Measurements from ENCODE around the gene CCDC169. TPM values are rescaled to one million over a fixed set of nuclear protein-coding genes. Genes with fewer than 3 reads are reported as not detected.

Gene CCDC169
- not detected for total RNA-seq

DNA sequence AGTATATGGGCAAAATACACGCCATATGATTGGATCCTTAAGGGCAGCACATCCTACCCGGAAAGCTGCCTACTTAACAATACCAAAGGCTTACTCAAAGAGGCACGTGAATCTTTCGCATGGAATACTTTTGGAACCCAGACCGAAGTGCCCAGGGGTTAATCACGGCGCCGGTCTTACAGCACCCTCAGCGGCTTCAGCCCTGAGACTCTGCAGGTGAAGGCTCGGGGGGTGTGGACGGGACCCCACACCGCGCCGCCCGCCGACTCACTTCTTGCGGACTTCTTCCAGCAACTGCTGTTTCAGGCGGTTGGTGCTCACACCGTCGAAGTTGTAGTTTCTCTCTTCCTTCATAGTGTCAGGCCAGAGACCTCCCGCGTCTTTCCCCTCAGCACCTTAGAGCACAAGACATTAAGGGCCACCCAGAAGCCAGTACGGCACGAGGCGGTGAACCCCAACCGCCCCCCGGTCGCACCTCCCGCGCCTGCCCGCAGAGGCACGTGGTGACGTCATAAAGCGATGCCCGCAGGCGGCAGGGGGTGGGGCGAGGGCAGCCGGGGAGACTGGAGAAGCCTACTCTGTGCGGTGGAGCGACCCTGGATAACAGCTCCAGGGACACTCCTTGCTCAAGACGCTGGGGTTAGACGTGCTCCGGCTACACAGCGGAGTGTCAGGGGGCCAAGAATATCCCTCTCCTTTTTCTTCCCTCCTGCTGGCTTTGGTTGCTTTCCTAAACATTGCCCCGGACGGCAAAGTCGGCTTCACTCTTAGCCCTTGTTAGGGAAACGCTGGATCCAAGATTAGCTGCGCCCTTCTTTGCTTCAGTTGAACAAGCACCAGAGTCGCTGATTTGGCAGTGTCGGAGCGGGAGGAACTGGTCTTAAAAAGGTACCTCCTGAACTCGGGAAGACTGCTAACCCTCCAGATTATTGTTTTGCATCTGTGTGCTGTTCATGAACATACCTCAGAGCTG is at the start of gene CCDC169:
Gene CCDC169, minus strand, starts transcription at position 449 of the 973 bp plus-strand sequence. Its CDS starts 95 bp downstream, at position 354.
- ATAC-seq, result peak; percentile 92
- peak within 1 kb of the TSS; percentile 67 for H3K27ac Mint-ChIP-seq
- POLR2A ChIA-PET, result no interaction called here

DNA sequence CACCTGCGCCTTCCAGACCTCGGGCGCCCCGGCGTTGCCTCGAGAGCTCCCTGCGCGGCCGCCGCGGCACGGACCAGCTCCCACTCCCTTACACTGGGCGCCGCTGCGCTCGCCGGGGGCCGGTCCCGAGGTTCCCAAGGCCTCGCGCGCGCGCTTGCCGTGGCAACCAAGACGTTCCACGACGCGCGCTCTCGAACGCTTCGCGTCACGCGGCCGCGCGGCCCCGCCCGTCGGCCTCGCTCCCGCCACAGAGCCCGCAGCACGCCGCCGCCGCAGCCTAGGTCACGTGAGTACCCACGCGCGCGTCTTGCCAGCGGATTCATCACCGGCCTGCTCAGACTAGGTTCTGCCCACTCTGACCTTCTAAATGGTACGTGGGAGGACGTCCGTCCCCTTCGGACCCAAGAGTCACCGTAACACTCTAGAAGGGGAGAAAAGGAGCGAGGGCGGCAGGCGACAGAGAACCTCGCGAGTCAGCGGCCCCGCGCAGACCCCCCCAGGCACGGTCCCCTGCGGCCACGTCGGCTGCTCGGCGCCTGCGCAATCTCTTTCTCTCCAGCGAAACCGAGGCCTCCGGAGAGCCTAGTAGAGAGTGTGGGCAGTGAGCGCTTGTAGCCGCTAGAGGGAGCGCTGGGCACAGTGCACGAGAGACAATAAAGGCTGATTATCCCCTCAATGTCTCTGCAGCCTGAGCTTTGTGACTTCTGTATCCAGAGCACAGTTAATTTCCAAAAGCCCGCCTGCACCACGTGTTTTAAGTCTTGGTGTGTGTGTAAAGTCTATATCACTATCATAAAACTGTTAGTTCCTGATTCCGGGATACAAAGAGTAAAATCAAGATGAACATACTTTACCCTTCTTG is 48.8 kb upstream of the CCDC169 start, which contains the start of gene SPART:
Gene SPART, minus strand, starts transcription at position 173 of the 862 bp plus-strand sequence. CDS start 10,564 bp downstream, outside the sequence.
- H3K4me1 Mint-ChIP-seq (ENCODE audit: low read depth), result peaks cover 24% of the 10 kb centered on the region
- ChIA-PET POLR2A (interaction anchor here (1.2 kb wide), 1 partner anchor 654 kb away, joined by 3 read pairs; the partner anchor contains the start of gene EXOSC8), CTCF (interaction anchor here (0.6 to 2.0 kb wide), 13 partner anchors 9 to 390 kb away, joined by 3 to 13 read pairs (median 4); no protein-coding TSS in a partner anchor)
- H3K27ac Mint-ChIP-seq, result peak within 1 kb of the TSS; percentile 87
- H3K36me3 Mint-ChIP-seq (ENCODE audit: low read depth), result no peaks in the 10 kb centered on the region
- DNase-seq (peak; percentile 93), ATAC-seq (peak; percentile 93)
- H3K9me3 Mint-ChIP-seq (ENCODE audit: insufficient read depth), result no peaks in the 10 kb centered on the region
- H3K27me3 Mint-ChIP-seq (ENCODE audit: low read depth), result no peaks in the 10 kb centered on the region
- H3K4me3 Mint-ChIP-seq, result peak within 1 kb of the TSS; percentile 79

More for the DNA sequence above, at the start of gene CCDC169:
- no peaks in the 10 kb centered on the region for H3K36me3 Mint-ChIP-seq (ENCODE audit: low read depth)
- DNase-seq, result peak; percentile 63
- peaks cover 5% of the 10 kb centered on the region for H3K4me1 Mint-ChIP-seq (ENCODE audit: low read depth)
- CTCF ChIA-PET, result interaction anchor here (1.7 kb wide), 1 partner anchor 15 kb away, joined by 7 read pairs; no protein-coding TSS in a partner anchor
- H3K4me3 Mint-ChIP-seq, result peak within 1 kb of the TSS; percentile 79
- H3K27me3 Mint-ChIP-seq (ENCODE audit: low read depth), result peaks cover 29% of the 10 kb centered on the region
- H3K9me3 Mint-ChIP-seq (ENCODE audit: insufficient read depth), result no peaks in the 10 kb centered on the region

DNA sequence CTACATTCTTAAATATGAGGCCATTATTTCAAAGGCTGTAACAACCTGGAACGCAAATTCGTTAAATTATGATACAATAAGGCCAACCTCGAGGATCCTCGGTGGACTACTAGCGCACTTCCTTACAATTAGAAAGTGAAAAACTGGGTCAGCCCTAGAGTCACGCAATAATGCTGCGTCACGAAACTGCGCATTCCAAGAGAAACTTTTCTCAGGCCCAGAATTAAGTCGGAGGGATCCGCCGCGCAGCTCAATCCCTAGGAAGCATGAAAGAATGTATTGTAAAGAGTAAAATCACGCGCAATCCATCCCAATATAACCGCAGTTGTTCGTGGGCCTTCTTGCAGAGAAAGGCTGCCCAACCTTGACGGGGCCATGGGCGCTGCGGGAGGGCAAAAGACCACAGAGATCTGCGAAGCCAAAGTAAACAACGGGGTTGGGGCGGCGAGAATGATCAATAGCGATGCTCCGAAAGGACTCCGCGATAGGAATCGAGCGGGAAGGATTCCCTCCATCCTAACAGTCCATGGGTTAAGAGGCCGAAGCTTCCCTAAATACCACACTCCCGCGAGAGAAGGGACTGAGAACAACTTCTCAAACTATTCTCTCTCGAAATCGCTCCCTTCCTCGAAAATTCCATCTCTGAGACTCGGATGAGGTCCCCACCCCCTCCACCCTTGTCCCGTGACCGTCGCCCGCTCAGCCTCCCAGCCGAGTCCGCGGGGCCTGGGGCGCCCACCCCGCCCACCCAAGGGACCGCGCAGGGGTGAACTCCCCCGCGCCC is 48.0 kb upstream of the CCDC169 start:
- ATAC-seq, result peak; percentile 29
- CTCF ChIA-PET, result interaction anchor here (0.7 to 1.9 kb wide), 5 partner anchors 14 to 390 kb away, joined by 3 to 6 read pairs (median 4); no protein-coding TSS in a partner anchor
- POLR2A ChIA-PET, result interaction anchor here (1.2 kb wide), 1 partner anchor 655 kb away, joined by 3 read pairs; the partner anchor contains the start of gene EXOSC8

DNA sequence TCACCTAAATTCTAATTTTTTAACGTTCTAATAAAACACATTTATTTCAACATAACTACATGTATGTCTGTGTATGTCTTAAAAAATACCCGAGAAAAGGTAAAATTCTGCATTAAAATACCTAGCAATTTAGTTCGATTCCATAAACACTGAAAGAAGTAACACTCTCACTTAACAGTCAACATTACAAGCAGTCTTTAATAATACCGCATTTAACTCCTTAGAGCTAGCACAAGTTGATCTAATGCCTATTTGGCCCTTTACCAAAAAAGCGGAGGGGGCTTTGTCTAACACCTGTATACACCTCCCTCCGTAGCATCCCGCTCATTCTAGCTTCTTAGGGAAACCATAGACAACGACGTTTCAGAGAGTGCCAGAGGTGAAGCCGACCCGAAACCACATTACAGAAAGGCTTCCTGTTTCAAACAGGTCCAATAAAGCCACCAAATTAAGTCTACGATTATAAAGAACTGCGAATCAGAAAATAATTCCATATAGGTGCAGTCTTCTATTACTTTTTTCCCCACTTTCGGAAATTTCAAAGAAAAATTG is 47.3 kb upstream of the CCDC169 start:
- Mint-ChIP-seq H3K27me3 (ENCODE audit: low read depth) (no peaks in the 10 kb centered on the region), H3K36me3 (ENCODE audit: low read depth) (no peaks in the 10 kb centered on the region), H3K9me3 (ENCODE audit: insufficient read depth) (no peaks in the 10 kb centered on the region), H3K4me3 (peak overlapping the region; percentile 79), H3K4me1 (ENCODE audit: low read depth) (peaks cover 24% of the 10 kb centered on the region), H3K27ac (peak overlapping the region; percentile 86)
- POLR2A ChIA-PET, result no interaction called here
- ATAC-seq (no peak), DNase-seq (peak; percentile 41)
- CTCF ChIA-PET, result interaction anchor here (0.7 to 1.9 kb wide), 3 partner anchors 13 to 70 kb away, joined by 3 to 6 read pairs (median 4); no protein-coding TSS in a partner anchor

More for the DNA sequence above, 48.0 kb upstream of the CCDC169 start:
- Mint-ChIP-seq H3K36me3 (ENCODE audit: low read depth) (no peaks in the 10 kb centered on the region), H3K27ac (peak overlapping the region; percentile 86), H3K9me3 (ENCODE audit: insufficient read depth) (no peaks in the 10 kb centered on the region), H3K27me3 (ENCODE audit: low read depth) (no peaks in the 10 kb centered on the region), H3K4me3 (peak overlapping the region; percentile 79), H3K4me1 (ENCODE audit: low read depth) (peaks cover 24% of the 10 kb centered on the region)
- peak; percentile 46 for DNase-seq

DNA sequence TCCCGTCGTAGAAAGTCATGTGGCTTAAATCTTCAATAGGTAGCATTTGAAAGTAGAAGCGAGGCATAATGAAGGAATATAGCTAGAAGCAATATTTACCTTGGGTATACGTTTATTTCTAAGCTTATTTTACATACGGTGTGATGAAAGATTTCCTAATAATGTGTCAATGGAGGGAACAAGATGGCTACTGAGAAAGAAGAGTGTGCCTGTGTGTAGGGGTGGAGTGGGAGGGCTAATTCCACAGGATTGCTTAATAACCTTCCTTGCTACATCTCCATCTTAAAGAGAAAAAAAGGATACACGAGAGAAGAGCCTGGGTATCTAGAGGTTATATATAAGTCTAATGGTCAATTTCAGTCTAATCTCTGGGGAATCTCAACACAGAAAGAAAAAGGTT is 46.6 kb upstream of the CCDC169 start:
- Mint-ChIP-seq H3K27me3 (ENCODE audit: low read depth) (no peaks in the 10 kb centered on the region), H3K4me3 (peak overlapping the region; percentile 43), H3K9me3 (ENCODE audit: insufficient read depth) (no peaks in the 10 kb centered on the region), H3K4me1 (ENCODE audit: low read depth) (peaks cover 24% of the 10 kb centered on the region), H3K36me3 (ENCODE audit: low read depth) (no peaks in the 10 kb centered on the region), H3K27ac (no peak overlapping the region)
- ChIA-PET CTCF (interaction anchor here (1.9 kb wide), 1 partner anchor 61 kb away, joined by 6 read pairs; no protein-coding TSS in a partner anchor), POLR2A (no interaction called here)
- ATAC-seq, result no peak
- no peak for DNase-seq

DNA sequence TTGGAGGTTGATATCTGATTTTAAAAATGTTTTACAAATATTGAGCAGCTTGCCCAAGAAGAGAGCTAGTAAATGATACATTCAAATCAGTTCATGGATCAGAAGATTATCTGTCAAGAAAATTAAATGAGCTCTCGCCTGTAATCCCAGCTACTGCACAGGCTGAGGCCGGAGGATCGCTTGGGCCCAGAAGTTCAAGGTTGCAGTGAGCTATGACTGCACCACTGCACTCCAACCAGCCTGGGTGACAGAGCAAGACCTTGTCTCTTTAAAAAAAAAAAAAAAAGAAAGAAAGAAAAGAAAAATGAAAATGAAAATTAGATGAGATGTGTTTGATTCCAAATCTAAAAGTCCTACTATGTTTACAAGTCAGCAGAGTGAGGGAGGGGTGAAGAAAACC is 46.2 kb upstream of the CCDC169 start:
- no peaks in the 10 kb centered on the region for H3K27me3 Mint-ChIP-seq (ENCODE audit: low read depth)
- ATAC-seq, result no peak
- no peaks in the 10 kb centered on the region for H3K36me3 Mint-ChIP-seq (ENCODE audit: low read depth)
- H3K4me3 Mint-ChIP-seq, result peak overlapping the region; percentile 43
- ChIA-PET CTCF (interaction anchor here (1.9 kb wide), 1 partner anchor 61 kb away, joined by 6 read pairs; no protein-coding TSS in a partner anchor), POLR2A (no interaction called here)
- peaks cover 24% of the 10 kb centered on the region for H3K4me1 Mint-ChIP-seq (ENCODE audit: low read depth)
- no peak overlapping the region for H3K27ac Mint-ChIP-seq
- no peaks in the 10 kb centered on the region for H3K9me3 Mint-ChIP-seq (ENCODE audit: insufficient read depth)
- no peak for DNase-seq

DNA sequence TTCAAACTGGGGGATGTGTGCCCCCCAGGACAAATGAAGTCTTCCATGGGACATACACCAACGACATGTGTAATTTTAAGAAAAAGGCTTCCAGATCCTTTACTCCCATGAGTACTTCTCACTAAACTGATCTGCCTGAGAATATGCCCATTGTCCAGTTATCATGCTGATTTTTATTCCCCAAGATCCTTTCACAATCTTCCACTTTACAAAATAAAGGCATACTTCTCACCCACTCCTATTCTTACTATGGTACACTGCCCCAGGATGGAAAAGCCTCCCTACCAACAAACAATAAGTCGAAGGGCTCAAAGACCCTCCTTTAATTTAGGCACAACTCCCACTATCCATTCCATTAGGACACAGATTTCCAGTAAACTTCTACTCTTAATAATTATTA is 45.1 kb upstream of the CCDC169 start:
- Mint-ChIP-seq H3K36me3 (ENCODE audit: low read depth) (no peaks in the 10 kb centered on the region), H3K4me3 (no peak overlapping the region), H3K27ac (no peak overlapping the region), H3K9me3 (ENCODE audit: insufficient read depth) (no peaks in the 10 kb centered on the region), H3K4me1 (ENCODE audit: low read depth) (peaks cover 24% of the 10 kb centered on the region), H3K27me3 (ENCODE audit: low read depth) (no peaks in the 10 kb centered on the region)
- ChIA-PET POLR2A (no interaction called here), CTCF (no interaction called here)
- ATAC-seq (no peak), DNase-seq (no peak)

DNA sequence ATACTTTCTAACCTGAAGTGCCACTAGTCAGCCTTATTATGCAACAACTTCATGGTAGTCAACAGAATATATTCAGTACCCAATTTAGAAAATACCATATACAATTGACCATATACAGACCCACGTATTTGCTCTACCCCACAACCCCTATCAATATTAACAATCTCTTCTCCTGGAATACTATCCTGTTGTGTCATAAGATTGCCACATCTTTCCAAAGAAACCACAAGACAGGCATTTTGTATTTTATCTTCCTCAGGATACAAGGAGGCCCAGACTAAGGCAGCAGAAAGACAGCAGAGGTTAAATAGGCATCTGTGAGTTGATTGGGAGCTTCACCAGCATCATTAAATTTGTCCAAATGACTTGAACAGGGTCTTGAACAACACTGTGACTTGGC is 44.1 kb upstream of the CCDC169 start:
- H3K27me3 Mint-ChIP-seq (ENCODE audit: low read depth), result no peaks in the 10 kb centered on the region
- no peak for DNase-seq
- no peak overlapping the region for H3K4me3 Mint-ChIP-seq
- H3K27ac Mint-ChIP-seq, result no peak overlapping the region
- no peak for ATAC-seq
- POLR2A ChIA-PET, result no interaction called here
- H3K36me3 Mint-ChIP-seq (ENCODE audit: low read depth), result peaks cover 3% of the 10 kb centered on the region
- H3K9me3 Mint-ChIP-seq (ENCODE audit: insufficient read depth), result no peaks in the 10 kb centered on the region
- CTCF ChIA-PET, result interaction anchor here (1.3 kb wide), 1 partner anchor 59 kb away, joined by 3 read pairs; no protein-coding TSS in a partner anchor
- H3K4me1 Mint-ChIP-seq (ENCODE audit: low read depth), result peaks cover 26% of the 10 kb centered on the region

DNA sequence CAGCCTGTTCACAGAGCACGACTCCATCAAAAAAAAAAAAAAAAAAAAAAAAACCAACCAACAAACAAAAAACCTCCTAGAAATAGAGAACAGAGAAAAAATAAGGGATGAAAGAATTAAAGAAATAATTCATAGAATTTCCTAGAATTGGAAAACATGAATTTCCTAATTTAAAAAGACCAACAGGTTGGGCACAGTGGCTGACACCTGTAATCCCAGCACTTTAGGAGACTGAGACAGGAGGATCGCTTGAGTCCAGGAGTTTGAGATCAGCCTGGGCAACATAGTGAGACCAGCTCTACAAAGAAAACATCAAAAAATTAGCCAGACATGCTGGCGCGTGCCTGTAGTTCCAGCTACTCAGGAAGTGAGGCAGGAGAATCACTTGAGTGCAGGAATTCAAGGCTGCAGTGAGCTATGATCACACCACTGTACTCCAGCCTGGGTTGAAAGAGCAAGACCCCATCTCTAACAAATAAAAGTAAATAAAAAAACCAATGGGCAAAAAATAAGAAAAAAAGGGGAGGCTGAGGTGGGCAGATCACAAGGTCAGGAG is 42.1 kb upstream of the CCDC169 start:
- CTCF ChIA-PET, result no interaction called here
- Mint-ChIP-seq H3K36me3 (ENCODE audit: low read depth) (peaks cover 6% of the 10 kb centered on the region), H3K4me1 (ENCODE audit: low read depth) (peaks cover 29% of the 10 kb centered on the region), H3K9me3 (ENCODE audit: insufficient read depth) (no peaks in the 10 kb centered on the region), H3K4me3 (no peak overlapping the region), H3K27me3 (ENCODE audit: low read depth) (no peaks in the 10 kb centered on the region), H3K27ac (no peak overlapping the region)
- POLR2A ChIA-PET, result no interaction called here
- ATAC-seq, result no peak
- no peak for DNase-seq

DNA sequence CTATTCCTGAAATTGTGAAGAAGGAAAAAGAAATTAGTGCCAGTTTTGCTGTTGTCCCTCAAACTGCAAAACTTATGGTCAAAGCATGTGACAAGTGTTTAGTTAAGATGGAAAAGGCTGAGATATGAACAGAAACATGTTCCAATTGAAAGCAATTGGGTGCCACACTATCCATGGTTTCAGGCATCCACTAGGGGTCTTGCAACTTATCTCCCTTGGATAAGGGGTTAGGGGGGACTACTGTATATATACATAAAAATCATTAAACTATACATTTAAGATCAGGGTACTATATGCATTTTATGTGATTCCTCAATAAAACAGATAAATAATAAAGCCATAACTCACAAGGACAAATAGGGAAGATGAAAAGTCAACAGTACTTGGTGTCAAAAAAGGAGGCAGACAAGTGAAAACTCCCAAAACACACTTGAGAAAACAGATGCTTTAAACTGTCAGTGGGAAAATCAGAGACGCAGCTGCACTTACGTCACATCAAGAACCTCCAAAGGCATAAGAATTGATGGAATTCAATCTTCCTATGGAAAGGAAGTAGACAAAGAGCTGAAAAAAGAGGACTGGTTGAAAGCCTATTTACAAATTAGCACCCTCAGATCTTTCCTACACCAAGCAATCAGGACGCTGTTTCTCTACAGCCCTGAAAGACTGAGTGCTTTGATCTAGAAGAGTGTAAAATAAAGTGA is 40.5 kb upstream of the CCDC169 start:
- DNase-seq (no peak), ATAC-seq (no peak)
- ChIA-PET CTCF (no interaction called here), POLR2A (no interaction called here)
- no peak overlapping the region for H3K27ac Mint-ChIP-seq
- H3K9me3 Mint-ChIP-seq (ENCODE audit: insufficient read depth), result no peaks in the 10 kb centered on the region
- H3K36me3 Mint-ChIP-seq (ENCODE audit: low read depth), result peaks cover 8% of the 10 kb centered on the region
- H3K4me3 Mint-ChIP-seq, result no peak overlapping the region
- no peaks in the 10 kb centered on the region for H3K27me3 Mint-ChIP-seq (ENCODE audit: low read depth)
- H3K4me1 Mint-ChIP-seq (ENCODE audit: low read depth), result peaks cover 26% of the 10 kb centered on the region

Measured in activated CD8-positive, alpha-beta T cell treated with anti-CD3 and anti-CD28 coated beads, Interleukin-2, amount 10 ng/mL, durations not matched to agents 7 days and 5 days (primary cell).